Glomerular endothelial cell (primary cell): ENCODE measurements around the gene SERPINC1. TPM values are rescaled to one million over a fixed set of nuclear protein-coding genes. Genes with fewer than 3 reads are reported as not detected.
A peak's percentile ranks its signal among the peaks of the same experiment; 100 is the strongest.
"Not testable (repeated sequence)": the region's sequence is repeated elsewhere in the genome, so short reads cannot be mapped to it uniquely, and the experiment has no call there.

Experiments
- DNase-seq: peaks from one replicate; pipeline ENCODE4 v3.0.0-alpha.2; 2011; ENCODE audit warnings: low read depth, low spot score; ENCODE audit errors: extremely low read depth
- total RNA-seq: library from RNA; depleted of rRNA; stranded (reverse); fragments of >200 nt; gene quantifications from 2 replicates; pipeline ENCODE4 v1.2.3, GENCODE V29; 2015

The SERPINC1 gene
- total RNA-seq, 1 donor from 2014 or later, result 0.18 TPM

GRCh38 chr1:173893611-173894010 is 23.5 kb downstream of the SERPINC1 start:
- no peak for DNase-seq

- no peak for DNase-seq
Measured at GRCh38 chr1:173889885-173890284, 27.2 kb downstream of the SERPINC1 start.

DNA sequence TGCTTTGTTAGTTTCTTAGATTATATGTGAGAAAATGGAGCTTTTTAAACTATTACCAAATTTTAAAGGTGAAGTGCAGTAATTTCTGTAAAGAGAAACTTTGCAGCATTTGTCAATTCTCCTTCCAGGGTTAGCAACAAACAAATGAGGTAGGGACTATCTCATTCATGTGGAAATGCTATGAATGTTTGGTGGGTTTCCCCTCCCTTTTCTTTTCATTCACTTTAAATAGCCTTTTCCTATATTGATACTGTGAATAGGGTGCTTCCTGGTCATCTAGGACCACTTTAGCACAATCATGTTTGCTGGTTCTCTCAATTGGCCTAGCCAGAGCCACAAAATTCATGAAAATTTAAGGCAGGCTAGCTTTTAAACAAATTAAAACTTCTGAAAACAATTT is 28.4 kb downstream of the SERPINC1 start:
- no peak for DNase-seq

GRCh38 chr1:173887627-173888026 is 29.5 kb downstream of the SERPINC1 start:
- DNase-seq, result no peak

GRCh38 chr1:173886746-173887611 is 30.1 kb downstream of the SERPINC1 start:
- DNase-seq, result no peak

GRCh38 chr1:173884701-173885100 is 32.4 kb downstream of the SERPINC1 start:
- DNase-seq, result no peak

DNA sequence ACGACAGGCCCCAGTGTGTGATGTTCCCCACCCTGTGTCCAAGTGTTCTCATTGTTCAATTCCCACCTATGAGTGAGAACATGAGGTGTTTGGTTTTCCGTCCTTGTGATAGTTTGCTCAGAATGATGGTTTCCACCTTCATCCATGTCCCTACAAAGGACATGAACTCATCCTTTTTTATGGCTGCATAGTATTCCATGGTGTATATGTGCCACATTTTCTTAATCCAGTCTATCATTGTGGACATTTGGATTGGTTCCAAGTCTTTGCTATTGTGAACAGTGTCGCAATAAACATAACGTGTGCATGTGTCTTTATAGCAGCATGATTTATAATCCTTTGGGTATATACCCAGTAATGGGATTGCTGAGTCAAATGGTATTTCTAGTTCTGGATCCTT is 36.0 kb downstream of the SERPINC1 start:
- DNase-seq, result not testable (repeated sequence)

- DNase-seq, result no peak
Measured at GRCh38 chr1:173878251-173878650, 38.9 kb downstream of the SERPINC1 start.

DNA sequence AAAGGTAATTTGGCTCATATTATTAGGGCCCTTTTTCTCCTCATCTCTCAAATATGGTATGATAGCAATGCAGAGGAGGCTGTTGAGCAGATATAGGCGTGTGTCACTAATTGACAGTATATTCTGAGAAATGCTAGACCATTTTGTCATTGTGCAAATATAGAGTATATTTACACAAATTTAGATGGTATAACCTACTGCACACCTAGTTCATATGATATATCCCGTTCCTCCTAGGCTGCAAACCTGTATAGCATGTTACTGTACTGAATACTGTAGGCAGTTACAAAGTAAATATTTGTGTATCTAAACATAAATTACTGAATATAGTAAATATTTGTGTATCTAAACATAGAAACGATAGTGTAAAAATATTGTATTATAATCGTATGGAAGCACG is 40.4 kb downstream of the SERPINC1 start:
- no peak for DNase-seq

DNA sequence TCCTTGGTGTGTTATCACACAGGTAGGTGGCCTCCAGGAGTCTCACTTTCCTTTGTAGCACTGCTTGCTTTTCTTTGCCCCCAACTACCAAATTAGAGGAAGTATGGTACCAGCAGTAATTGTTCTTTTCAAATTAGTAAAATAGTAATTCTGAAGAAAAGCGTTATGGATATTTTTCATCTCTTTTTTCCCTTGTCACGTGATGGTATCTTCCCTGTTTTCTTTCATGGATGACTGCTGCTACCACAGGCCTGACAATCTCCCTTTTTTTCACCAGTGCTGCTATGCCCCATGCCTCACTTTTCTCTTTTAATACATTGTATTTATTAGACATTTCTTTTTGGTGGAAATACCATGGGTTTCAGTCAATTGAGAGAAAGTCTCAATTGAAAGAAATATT is 45.6 kb downstream of the SERPINC1 start:
- no peak for DNase-seq

- DNase-seq, result no peak
Measured at GRCh38 chr1:173871091-173871490, 46.0 kb downstream of the SERPINC1 start.

GRCh38 chr1:173870252-173871075 is 46.7 kb downstream of the SERPINC1 start:
- no peak for DNase-seq

DNA sequence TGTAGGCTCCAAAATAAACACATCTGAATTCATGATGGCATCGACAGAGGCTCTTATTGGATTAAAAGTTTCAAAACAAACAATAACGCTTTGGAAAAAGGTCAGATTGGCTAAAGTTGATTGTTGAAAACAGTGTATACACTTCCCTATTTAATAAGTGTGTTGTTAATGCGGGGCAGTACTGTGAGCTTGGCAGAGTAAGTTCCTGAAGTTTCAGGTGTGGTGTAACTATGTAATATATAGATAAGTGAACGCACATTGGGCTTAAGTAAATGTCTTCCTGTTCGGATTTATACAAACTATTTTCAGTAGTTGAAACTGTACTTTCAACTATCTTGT is 48.1 kb downstream of the SERPINC1 start:
- DNase-seq, result no peak

GRCh38 chr1:173868266-173869020 is 48.7 kb downstream of the SERPINC1 start, which contains the start of gene ZBTB37:
TSS of gene ZBTB37 (plus strand) at chr1:173868380. CDS start at chr1:173870226, 1,846 bp downstream.
- no peak for DNase-seq

- peak; percentile 95 for DNase-seq
Measured at GRCh38 chr1:173867753-173868265, 49.3 kb downstream of the SERPINC1 start, which contains the start of gene GAS5. TSS of gene GAS5 (minus strand) at chr1:173867989.

- DNase-seq, result no peak
Measured at GRCh38 chr1:173867141-173867752, 49.9 kb downstream of the SERPINC1 start.

DNA sequence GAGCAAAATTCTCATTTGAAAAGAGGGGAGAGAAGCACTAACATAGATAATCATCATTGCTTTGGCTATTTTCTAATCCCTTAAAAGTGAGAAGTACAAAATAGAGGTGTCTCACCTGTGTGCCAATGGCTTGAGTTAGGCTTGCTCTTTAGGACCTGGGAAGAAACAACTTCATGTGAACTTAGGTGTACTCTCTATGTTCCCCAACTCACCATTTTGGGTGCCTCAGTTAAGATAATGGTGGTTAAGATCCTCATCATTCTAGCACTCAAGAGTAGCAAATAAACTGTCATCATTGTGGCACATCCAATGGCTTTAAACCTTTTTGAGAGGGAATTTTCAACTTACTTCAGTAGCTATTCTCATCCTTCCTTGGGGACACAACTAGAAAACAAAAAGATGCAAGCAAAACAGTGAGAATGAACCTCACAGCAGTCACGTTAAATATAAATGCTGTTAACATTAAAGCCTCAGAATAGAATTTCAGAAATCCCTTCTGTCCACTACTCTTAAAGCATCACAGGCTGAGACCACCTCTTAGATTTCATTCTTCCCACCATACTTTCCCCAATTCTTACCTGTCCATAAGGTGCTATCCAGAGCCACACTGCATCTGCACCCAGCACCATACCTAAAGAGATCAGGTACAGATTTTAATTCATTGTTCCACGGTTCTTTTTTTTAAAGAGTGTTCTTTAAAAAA is 50.6 kb downstream of the SERPINC1 start:
- DNase-seq, result no peak

GRCh38 chr1:173865468-173866164 is 51.5 kb downstream of the SERPINC1 start:
- no peak for DNase-seq
